ENCODE results near the gene P4HA2. TPM values are rescaled to one million over a fixed set of nuclear protein-coding genes. Genes with fewer than 3 reads are reported as not detected.

The P4HA2 gene
- total and polyA plus RNA-seq, 2 experiments from 2014 or later, result 5.9 to 8.0 TPM

GRCh38 chr5:132142459-132142858, 85.2 kb downstream of the P4HA2 start (continued):
- TF ChIP-seq ZNF462 (CRISPR knock-in tag; IDR thresholded peaks at IDR 0.05) (no peak), CREB1 (CRISPR knock-in tag; IDR thresholded peaks at IDR 0.05; ENCODE audit: low read depth) (no peak)

Small RNA genes within 50 kb of the gene (microRNA-seq; reads per million reads assigned to microRNA genes)
- gene MIR6830, result not detected

Small RNA genes within 50 kb of the gene (small RNA-seq; reads per million reads assigned to genes)
- not detected for gene AC063976.4 (ENCODE audit: low replicate concordance)

Other genes starting within 250 kb of the P4HA2 start
- 3.6 and 4.6 TPM in 2 replicates for gene ACSL6, start 216.2 kb downstream of the P4HA2 start, total RNA-seq (2014; rRNA removed; shearing (Covaris generic))
- gene ACSL6, start 216.2 kb downstream of the P4HA2 start, polyA plus RNA-seq (2016; fragmentation: Nextera tagmentation; extraction: Ambion mirVana), result 0.76 and 1.1 TPM in 2 replicates
- gene IL3, start 167.2 kb downstream of the P4HA2 start, total RNA-seq (2014; rRNA removed; shearing (Covaris generic)), result not detected in 2 replicates
- not detected in 2 replicates for gene IL3, start 167.2 kb downstream of the P4HA2 start, polyA plus RNA-seq (2016; fragmentation: Nextera tagmentation; extraction: Ambion mirVana)
- gene CSF2, start 154.1 kb downstream of the P4HA2 start, total RNA-seq (2014; rRNA removed; shearing (Covaris generic)), result not detected in 2 replicates
- not detected in 2 replicates for gene CSF2, start 154.1 kb downstream of the P4HA2 start, polyA plus RNA-seq (2016; fragmentation: Nextera tagmentation; extraction: Ambion mirVana)
- gene PDLIM4, start 29.8 kb upstream of the P4HA2 start, total RNA-seq (2014; rRNA removed; shearing (Covaris generic)), result 17.4 and 31.8 TPM in 2 replicates
- gene PDLIM4, start 29.8 kb upstream of the P4HA2 start, polyA plus RNA-seq (2016; fragmentation: Nextera tagmentation; extraction: Ambion mirVana), result 25.2 and 28.0 TPM in 2 replicates
- gene SLC22A4, start 66.5 kb upstream of the P4HA2 start, total RNA-seq (2014; rRNA removed; shearing (Covaris generic)), result 0.28 and 0.78 TPM in 2 replicates
- gene SLC22A4, start 66.5 kb upstream of the P4HA2 start, polyA plus RNA-seq (2016; fragmentation: Nextera tagmentation; extraction: Ambion mirVana), result 0.12 and 0.40 TPM in 2 replicates
- gene SLC22A5, start 141.9 kb upstream of the P4HA2 start, total RNA-seq (2014; rRNA removed; shearing (Covaris generic)), result 2.4 and 4.8 TPM in 2 replicates
- gene SLC22A5, start 141.9 kb upstream of the P4HA2 start, polyA plus RNA-seq (2016; fragmentation: Nextera tagmentation; extraction: Ambion mirVana), result 1.7 and 1.9 TPM in 2 replicates

Measured in GM23338 (cell line).